K562 (cell line): ENCODE data around the gene GALNT12. TPM values are rescaled to one million over a fixed set of nuclear protein-coding genes. Genes with fewer than 3 reads are reported as not detected.
A peak's percentile ranks its signal among the peaks of the same experiment; 100 is the strongest.

Source experiments
- ASH1L ChIP-seq: fragments of 450-650 bp; IDR thresholded peaks from 2 replicates; pipeline ENCODE4 v1.6.1; 2018; ENCODE audit warnings: borderline replicate concordance, mild to moderate bottlenecking, low read depth; ENCODE audit not compliant: partially characterized antibody
- DDX20 ChIP-seq: fragments of 450-650 bp; IDR thresholded peaks from 2 replicates; pipeline ENCODE4 v1.6.1; 2016; ENCODE audit warnings: missing genetic modification characterization, low read depth, mild to moderate bottlenecking, missing compliant biosample characterization, moderate library complexity
- ETS2 ChIP-seq: IDR thresholded peaks from 2 replicates; pipeline ENCODE4 v1.6.1; 2016; ENCODE audit warnings: borderline replicate concordance, missing genetic modification characterization, mild to moderate bottlenecking, moderate library complexity, missing compliant biosample characterization; ENCODE audit not compliant: poor library complexity, severe bottlenecking
- MBD2 ChIP-seq: sonication (generic); IDR thresholded peaks from 2 replicates; pipeline ENCODE4 v1.6.1; 2016; ENCODE audit warnings: low read depth, borderline replicate concordance
- MED1 ChIP-seq: sonication (generic); formaldehyde crosslinking; IDR thresholded peaks from 2 replicates; pipeline ENCODE4 v1.8.1; 2023; ENCODE audit warnings: missing genetic modification reagents, borderline replicate concordance
- MTA2 ChIP-seq: fragments of 450-650 bp; IDR thresholded peaks from 2 replicates; pipeline ENCODE4 v1.6.1; 2016; ENCODE audit warnings: low read depth
- NCOA1 ChIP-seq: fragments of 450-650 bp; IDR thresholded peaks from 2 replicates; pipeline ENCODE4 v1.6.1; 2016; ENCODE audit warnings: low read depth
- PHB2 ChIP-seq: fragments of 450-650 bp; IDR thresholded peaks from 2 replicates; pipeline ENCODE4 v1.6.1; 2017; ENCODE audit warnings: low read depth
- PTTG1 ChIP-seq: fragments of 450-650 bp; IDR thresholded peaks from 2 replicates; pipeline ENCODE4 v1.6.1; 2016; ENCODE audit warnings: low read depth, mild to moderate bottlenecking, missing genetic modification characterization, missing compliant biosample characterization
- RAD21 ChIP-seq, 2 experiments: fragments of 250-450 bp in 1 of 2; fragments of 450-650 bp in 1 of 2; sonication (Bioruptor Pico) in 1 of 2; formaldehyde crosslinking in 1 of 2; IDR thresholded peaks in 1 of 2; conservative IDR thresholded peaks in 1 of 2; 2 replicates each; pipeline versions ENCODE4 v1.4.0 to v1.8.0; 2020 to 2022; ENCODE audit warnings: mild to moderate bottlenecking in 2 of 2, moderate library complexity in 1 of 2
- RCOR1 ChIP-seq, 2 experiments: IDR thresholded peaks; 2 replicates each; pipeline ENCODE4 v1.6.1; 2012; ENCODE audit warnings: low read depth in 2 of 2, low read length in 2 of 2, borderline replicate concordance in 1 of 2, improper control_type of control experiment in 1 of 2
- SMC3 ChIP-seq: conservative IDR thresholded peaks from 2 replicates; pipeline ENCODE4 v1.6.1; 2011; ENCODE audit warnings: low read depth, low read length, improper control_type of control experiment; ENCODE audit not compliant: insufficient read depth
- THAP7 ChIP-seq: fragments of 250-450 bp; sonication (Bioruptor Pico); IDR thresholded peaks from 2 replicates; pipeline ENCODE4 v1.5.0; 2021
- THRA ChIP-seq: fragments of 450-650 bp; IDR thresholded peaks from 2 replicates; pipeline ENCODE4 v1.6.1; 2017; ENCODE audit warnings: mild to moderate bottlenecking, moderate library complexity
- THRAP3 ChIP-seq: fragments of 450-650 bp; IDR thresholded peaks from 2 replicates; pipeline ENCODE4 v1.6.1; 2016; ENCODE audit warnings: mild to moderate bottlenecking, inconsistent platforms, borderline replicate concordance
- U2AF2 ChIP-seq: fragments of 200-400 bp; formaldehyde crosslinking; optimal IDR thresholded peaks from 2 replicates; pipeline ENCODE3; 2017; ENCODE audit warnings: low read depth, mild to moderate bottlenecking, low read length
- ZFP1 ChIP-seq: fragments of 450-650 bp; formaldehyde crosslinking; IDR thresholded peaks from 2 replicates; pipeline ENCODE4 v1.4.0; 2020; ENCODE audit warnings: mild to moderate bottlenecking, mixed read lengths
- ZNF146 ChIP-seq: IDR thresholded peaks from one replicate; pipeline ENCODE4 v1.6.1; 2018; ENCODE audit warnings: missing compliant biosample characterization; ENCODE audit not compliant: unreplicated experiment
- ZNF217 ChIP-seq: sonication (generic); formaldehyde crosslinking; IDR thresholded peaks from 2 replicates; pipeline ENCODE4 v1.8.0; 2022; ENCODE audit warnings: mild to moderate bottlenecking, missing genetic modification reagents
- ZNF57 ChIP-seq: fragments of 450-650 bp; formaldehyde crosslinking; IDR thresholded peaks from 2 replicates; pipeline ENCODE4 v1.4.0; 2020; ENCODE audit warnings: mild to moderate bottlenecking, moderate library complexity
- ZSCAN29 ChIP-seq: fragments of 450-650 bp; IDR thresholded peaks from 2 replicates; pipeline ENCODE4 v1.6.1; 2017
- polyA plus RNA-seq, 8 experiments: library from polyadenylated mRNA; depleted of rRNA in 4 of 8; stranded (reverse) in 5 of 8; unstranded in 3 of 8; fragments of >200 nt; fragmentation: Nextera tagmentation in 2 of 8; fragmentation: Illumina TruSeq in 1 of 8; extraction: Ambion mirVana in 2 of 8; extraction: Trizol in 1 of 8; gene quantifications; 2 replicates each; pipeline versions ENCODE4 v1.2.1 to v1.2.3, GENCODE V29; 2011 to 2014; ENCODE audit warnings: inconsistent platforms in 1 of 8, missing spikeins in 1 of 8
- total RNA-seq, 7 experiments: library from RNA; depleted of rRNA in 6 of 7; stranded (reverse); fragments of >200 nt in 6 of 7; fragmentation: Illumina TruSeq in 2 of 7; extraction: Trizol in 2 of 7; gene quantifications; 2 replicates each; pipeline versions ENCODE4 v1.2.1 to v1.2.3, GENCODE V29; 2011 to 2021; ENCODE audit warnings: low replicate concordance in 1 of 7
- TF ChIP-seq, protein P1 (sequence below), 3 experiments: fragments of 200-800 bp in 1 of 3; sonication (Bioruptor generic) in 1 of 3; sonication (generic) in 1 of 3; formaldehyde crosslinking in 1 of 3; IDR thresholded peaks; 2 replicates each; pipeline versions ENCODE4 v1.6.1 to v1.8.0; 2016 to 2022; ENCODE audit warnings: mild to moderate bottlenecking in 2 of 3, missing compliant biosample characterization in 2 of 3, missing genetic modification characterization in 2 of 3, missing genetic modification reagents in 1 of 3
- TF ChIP-seq, protein P2 (sequence below): fragments of 250-450 bp; sonication (Bioruptor Pico); IDR thresholded peaks from 2 replicates; pipeline ENCODE4 v1.8.0; 2022; ENCODE audit warnings: inconsistent platforms, mild to moderate bottlenecking, moderate library complexity, borderline replicate concordance
- TF ChIP-seq, protein P3 (sequence below): sonication (generic); formaldehyde crosslinking; IDR thresholded peaks from 2 replicates; pipeline ENCODE4 v1.8.1; 2022; ENCODE audit warnings: missing genetic modification reagents

GALNT12 gene
- total and polyA plus RNA-seq, 9 of the 15 experiments (the other 6 are each of a cell fraction or from before 2014, with no cell fraction given), result 29.7 to 82.9 (median 44.2) TPM

- TF ChIP-seq, protein P1, sequence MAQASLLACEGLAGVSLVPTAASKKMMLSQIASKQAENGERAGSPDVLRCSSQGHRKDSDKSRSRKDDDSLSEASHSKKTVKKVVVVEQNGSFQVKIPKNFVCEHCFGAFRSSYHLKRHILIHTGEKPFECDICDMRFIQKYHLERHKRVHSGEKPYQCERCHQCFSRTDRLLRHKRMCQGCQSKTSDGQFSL (CRISPR knock-in tag; IDR thresholded peaks at IDR 0.05), result no peak
- TF ChIP-seq, protein P1 (tag; IDR thresholded peaks at IDR 0.05), result 0 out of 4 replicates have a peak, but pooled peaks of 1 of the 2 experiments have one; percentile 33
- TF ChIP-seq DDX20, result no peak
- no peak for TF ChIP-seq ETS2 (tag)
- no peak for TF ChIP-seq ASH1L
- no peak for TF ChIP-seq THRAP3
- TF ChIP-seq, protein P2, sequence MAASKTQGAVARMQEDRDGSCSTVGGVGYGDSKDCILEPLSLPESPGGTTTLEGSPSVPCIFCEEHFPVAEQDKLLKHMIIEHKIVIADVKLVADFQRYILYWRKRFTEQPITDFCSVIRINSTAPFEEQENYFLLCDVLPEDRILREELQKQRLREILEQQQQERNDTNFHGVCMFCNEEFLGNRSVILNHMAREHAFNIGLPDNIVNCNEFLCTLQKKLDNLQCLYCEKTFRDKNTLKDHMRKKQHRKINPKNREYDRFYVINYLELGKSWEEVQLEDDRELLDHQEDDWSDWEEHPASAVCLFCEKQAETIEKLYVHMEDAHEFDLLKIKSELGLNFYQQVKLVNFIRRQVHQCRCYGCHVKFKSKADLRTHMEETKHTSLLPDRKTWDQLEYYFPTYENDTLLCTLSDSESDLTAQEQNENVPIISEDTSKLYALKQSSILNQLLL (CRISPR knock-in tag), result no peak
- no peak for TF ChIP-seq ZNF57 (CRISPR knock-in tag)
- no peak for TF ChIP-seq PHB2
- TF ChIP-seq PTTG1 (tag), result peak; percentile 11; the same call in 1 of the 2 replicates
- TF ChIP-seq THRA, result no peak
- TF ChIP-seq ZFP1 (CRISPR knock-in tag), result no peak
- TF ChIP-seq MTA2, result no peak
- no peak for TF ChIP-seq U2AF2
- no peak for TF ChIP-seq ZNF217 (CRISPR knock-in tag)
- TF ChIP-seq THAP7 (CRISPR knock-in tag), result no peak
- TF ChIP-seq NCOA1, result no peak
- TF ChIP-seq ZSCAN29, result no peak
- TF ChIP-seq SMC3, result no peak
- TF ChIP-seq, protein P3, sequence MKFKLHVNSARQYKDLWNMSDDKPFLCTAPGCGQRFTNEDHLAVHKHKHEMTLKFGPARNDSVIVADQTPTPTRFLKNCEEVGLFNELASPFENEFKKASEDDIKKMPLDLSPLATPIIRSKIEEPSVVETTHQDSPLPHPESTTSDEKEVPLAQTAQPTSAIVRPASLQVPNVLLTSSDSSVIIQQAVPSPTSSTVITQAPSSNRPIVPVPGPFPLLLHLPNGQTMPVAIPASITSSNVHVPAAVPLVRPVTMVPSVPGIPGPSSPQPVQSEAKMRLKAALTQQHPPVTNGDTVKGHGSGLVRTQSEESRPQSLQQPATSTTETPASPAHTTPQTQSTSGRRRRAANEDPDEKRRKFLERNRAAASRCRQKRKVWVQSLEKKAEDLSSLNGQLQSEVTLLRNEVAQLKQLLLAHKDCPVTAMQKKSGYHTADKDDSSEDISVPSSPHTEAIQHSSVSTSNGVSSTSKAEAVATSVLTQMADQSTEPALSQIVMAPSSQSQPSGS, result no peak
- no peak for TF ChIP-seq RCOR1 (IDR thresholded peaks at IDR 0.05; ENCODE audit: borderline replicate concordance in 1 of 2, low read depth in 2 of 2, low read length in 2 of 2)
- peak; percentile 24 for TF ChIP-seq ZNF146
- no peak for TF ChIP-seq MED1 (CRISPR knock-in tag)
- no peak for TF ChIP-seq RAD21 (CRISPR knock-in tag; conservative IDR thresholded peaks at IDR 0.05 in 1 of 2, IDR thresholded peaks at IDR 0.05 in 1 of 2)
- no peak for TF ChIP-seq MBD2
Observed at GRCh38 chr9:98832768-98833089, 25.3 kb downstream of the GALNT12 start (continued).
